ENCODE measurements around the gene KCTD10. TPM values are rescaled to one million over a fixed set of nuclear protein-coding genes. Genes with fewer than 3 reads are reported as not detected.
"Not testable (repeated sequence)": the region's sequence is repeated elsewhere in the genome, so short reads cannot be mapped to it uniquely, and the experiment has no call there.

Gene KCTD10
- total RNA-seq, 1 donor from 2014 or later, result 74.5 TPM

GRCh38 chr12:109449845-109450532 lies 27.1 kb downstream of the KCTD10 start:
- peak in 1 of 2 donors; percentile 36 for DNase-seq (ENCODE audit: low read depth in 2 of 2)

GRCh38 chr12:109448707-109449390 lies 28.3 kb downstream of the KCTD10 start:
- DNase-seq (ENCODE audit: low read depth in 2 of 2), result no peak

GRCh38 chr12:109448272-109448671 lies 28.8 kb downstream of the KCTD10 start:
- DNase-seq (ENCODE audit: low read depth in 2 of 2), result peak in 1 of 2 donors; percentile 56

- DNase-seq (ENCODE audit: low read depth in 2 of 2), result no peak
These were observed 29.6 kb downstream of the KCTD10 start for GRCh38 chr12:109447482-109447881.

GRCh38 chr12:109446869-109447268 lies 30.2 kb downstream of the KCTD10 start:
- DNase-seq (ENCODE audit: low read depth in 2 of 2), result no peak

GRCh38 chr12:109445191-109445609 lies 31.9 kb downstream of the KCTD10 start:
- DNase-seq (ENCODE audit: low read depth in 2 of 2), result no peak

- no peak for DNase-seq (ENCODE audit: low read depth in 2 of 2)
These were observed 32.8 kb downstream of the KCTD10 start for GRCh38 chr12:109444259-109444658.

GRCh38 chr12:109443794-109444193 lies 33.3 kb downstream of the KCTD10 start:
- no peak for DNase-seq (ENCODE audit: low read depth in 2 of 2)

- DNase-seq (ENCODE audit: low read depth in 2 of 2), result no peak
These were observed 36.1 kb downstream of the KCTD10 start for GRCh38 chr12:109440851-109441490.

- DNase-seq (ENCODE audit: low read depth in 2 of 2), result not testable (repeated sequence)
These were observed 37.1 kb downstream of the KCTD10 start for GRCh38 chr12:109439951-109440350.

- DNase-seq (ENCODE audit: low read depth in 2 of 2), result no peak
These were observed 37.9 kb downstream of the KCTD10 start for GRCh38 chr12:109439181-109439580.

GRCh38 chr12:109436188-109436560 lies 40.9 kb downstream of the KCTD10 start:
- DNase-seq (ENCODE audit: low read depth in 2 of 2), result no peak

- DNase-seq (ENCODE audit: low read depth in 2 of 2), result no peak
These were observed 41.5 kb downstream of the KCTD10 start for GRCh38 chr12:109435428-109436187.

GRCh38 chr12:109434582-109434981 lies 42.5 kb downstream of the KCTD10 start:
- DNase-seq (ENCODE audit: low read depth in 2 of 2), result no peak

GRCh38 chr12:109433618-109434017 lies 43.5 kb downstream of the KCTD10 start:
- DNase-seq (ENCODE audit: low read depth in 2 of 2), result no peak

- DNase-seq (ENCODE audit: low read depth in 2 of 2), result peak; percentile 71 to 91
These were observed 44.2 kb downstream of the KCTD10 start for GRCh38 chr12:109432842-109433304.

GRCh38 chr12:109432431-109432830 lies 44.7 kb downstream of the KCTD10 start:
- DNase-seq (ENCODE audit: low read depth in 2 of 2), result no peak

GRCh38 chr12:109430244-109430643 lies 46.9 kb downstream of the KCTD10 start:
- no peak for DNase-seq (ENCODE audit: low read depth in 2 of 2)

- DNase-seq (ENCODE audit: low read depth in 2 of 2), result not testable (repeated sequence)
These were observed 48.3 kb downstream of the KCTD10 start for GRCh38 chr12:109428804-109429203.

GRCh38 chr12:109428037-109428629 lies 49.0 kb downstream of the KCTD10 start:
- peak; percentile 75 to 86 for DNase-seq (ENCODE audit: low read depth in 2 of 2)

GRCh38 chr12:109423392-109423791 lies 53.7 kb downstream of the KCTD10 start:
- no peak for DNase-seq (ENCODE audit: low read depth in 2 of 2)
